CD4-positive, CD25-positive, alpha-beta regulatory T cell (primary cell): Measurements from ENCODE around the gene FBXO9. TPM values are rescaled to one million over a fixed set of nuclear protein-coding genes. Genes with fewer than 3 reads are reported as not detected.
A peak's percentile ranks its signal among the peaks of the same experiment; 100 is the strongest.

Experiments used
- ATAC-seq, 2 donors: fragments of 150-1000 bp; cut with Tn5 transposase; one replicate each; pipeline ENCODE4 v1.10.0; 2021; ENCODE audit warnings: low read depth in 2 of 2, moderate number of reproducible peaks in 2 of 2, moderate library complexity in 1 of 2
- DNase-seq, 3 donors: peaks; one replicate each; pipeline versions ENCODE4 v3.0.0 to v3.0.0-alpha.2; 2012 to 2022; ENCODE audit warnings: mixed read lengths in 1 of 3
- H3K27ac ChIP-seq: one replicate; pipeline ENCODE4 v1.7.0; 2013; ENCODE audit warnings: mild to moderate bottlenecking, low read length; ENCODE audit not compliant: insufficient read depth, poor library complexity, severe bottlenecking
- H3K27me3 ChIP-seq: one replicate; pipeline ENCODE4 v1.7.0; 2013; ENCODE audit warnings: low read length; ENCODE audit not compliant: control insufficient read depth, insufficient read depth
- H3K36me3 ChIP-seq: one replicate; pipeline ENCODE4 v1.7.0; 2013; ENCODE audit warnings: mild to moderate bottlenecking, low read length, moderate library complexity; ENCODE audit not compliant: control insufficient read depth, insufficient read depth
- H3K4me1 ChIP-seq: 2 replicates; pipeline ENCODE4 v1.7.0; 2013; ENCODE audit warnings: mild to moderate bottlenecking, low read length; ENCODE audit not compliant: insufficient read depth, control insufficient read depth, poor library complexity, severe bottlenecking
- H3K4me3 ChIP-seq: one replicate; pipeline ENCODE4 v1.7.0; 2013; ENCODE audit warnings: low read depth, mild to moderate bottlenecking, low read length, moderate library complexity
- H3K9me3 ChIP-seq, 2 experiments: 1 replicate in 1 of 2; 2 replicates in 1 of 2; pipeline ENCODE4 v1.7.0; 2013; ENCODE audit warnings: low read length in 2 of 2, mild to moderate bottlenecking in 1 of 2, moderate library complexity in 1 of 2; ENCODE audit not compliant: control insufficient read depth in 2 of 2
- H3K27ac Mint-ChIP-seq, 3 donors: one replicate each; pipeline ENCODE4 v1.8.0; 2020 to 2022; ENCODE audit warnings: mild to moderate bottlenecking in 3 of 3, mixed read lengths in 3 of 3, moderate library complexity in 2 of 3
- H3K27me3 Mint-ChIP-seq: one replicate; pipeline ENCODE4 v1.8.0; 2022; ENCODE audit warnings: mild to moderate bottlenecking, mixed read lengths
- H3K36me3 Mint-ChIP-seq: one replicate; pipeline ENCODE4 v1.8.0; 2020; ENCODE audit warnings: mixed read lengths
- H3K4me1 Mint-ChIP-seq, 4 donors: one replicate each; pipeline ENCODE4 v1.8.0; 2020 to 2022; ENCODE audit warnings: mixed read lengths in 4 of 4, mild to moderate bottlenecking in 1 of 4
- H3K4me3 Mint-ChIP-seq, 4 donors: one replicate each; pipeline ENCODE4 v1.8.0; 2020 to 2022; ENCODE audit warnings: mild to moderate bottlenecking in 4 of 4, mixed read lengths in 4 of 4, moderate library complexity in 3 of 4
- H3K9me3 Mint-ChIP-seq, 7 donors: one replicate each; pipeline ENCODE4 v1.8.0; 2020 to 2022; ENCODE audit warnings: mixed read lengths in 7 of 7, mild to moderate bottlenecking in 3 of 7, moderate library complexity in 2 of 7
- polyA plus RNA-seq, 4 donors: library from polyadenylated mRNA; unstranded; fragments of 300-500 nt; fragmentation: Illumina TruSeq; gene quantifications; one replicate each; pipeline ENCODE4 v1.2.3, GENCODE V29; 2021
- total RNA-seq: library from RNA; stranded (reverse); gene quantifications from one replicate; pipeline ENCODE4 v1.2.3, GENCODE V29; 2022

FBXO9 gene
- total and polyA plus RNA-seq, 5 donors from 2014 or later = 44.1 to 78.3 (median 44.3) TPM

DNA sequence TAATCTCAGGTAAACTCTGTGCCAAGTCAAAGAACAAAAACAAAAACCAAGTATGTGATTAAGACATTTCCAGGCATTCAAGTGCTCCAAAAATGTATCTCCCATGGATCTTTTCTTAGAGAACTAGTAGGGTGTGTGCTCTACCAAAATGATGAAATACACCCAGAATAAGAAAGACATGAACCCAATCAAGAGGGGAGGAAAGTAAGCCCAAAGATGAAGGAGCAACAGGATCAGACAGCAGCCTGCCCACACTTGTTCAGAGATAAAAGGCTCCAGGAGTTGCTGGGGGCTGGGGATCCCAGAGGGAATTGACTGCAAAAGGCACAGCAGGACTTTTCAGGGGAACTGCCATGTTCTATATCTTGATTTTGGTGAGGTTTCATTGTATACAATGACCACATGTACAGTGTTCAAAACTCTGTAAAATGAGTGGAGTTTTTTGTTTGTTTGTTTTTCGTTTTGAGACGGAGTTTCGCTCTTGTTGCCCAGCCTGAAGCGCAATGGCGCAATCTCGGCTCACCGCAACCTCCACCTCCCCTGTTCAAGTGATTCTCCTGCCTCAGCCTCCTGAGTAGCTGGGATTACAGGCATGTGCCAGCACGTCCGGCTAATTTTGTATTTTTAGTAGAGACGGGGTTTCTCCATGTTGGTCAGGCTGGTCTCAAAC lies 59.1 kb downstream of the FBXO9 start:
- Mint-ChIP-seq H3K27ac (no peak overlapping the region), H3K36me3 (no peaks in the 10 kb centered on the region), H3K27me3 (peaks cover 33% of the 10 kb centered on the region), H3K4me1 (no peaks in the 10 kb centered on the region), H3K4me3 (no peak overlapping the region), H3K9me3 (no peaks in the 10 kb centered on the region)
- Histone ChIP-seq H3K4me3 (no peak overlapping the region), H3K36me3 (no peaks in the 10 kb centered on the region), H3K27ac (no peak overlapping the region), H3K9me3 (no peaks in the 10 kb centered on the region), H3K27me3 (peaks cover 3% of the 10 kb centered on the region), H3K4me1 (no peaks in the 10 kb centered on the region)
- no peak for DNase-seq
- no peak for ATAC-seq

DNA sequence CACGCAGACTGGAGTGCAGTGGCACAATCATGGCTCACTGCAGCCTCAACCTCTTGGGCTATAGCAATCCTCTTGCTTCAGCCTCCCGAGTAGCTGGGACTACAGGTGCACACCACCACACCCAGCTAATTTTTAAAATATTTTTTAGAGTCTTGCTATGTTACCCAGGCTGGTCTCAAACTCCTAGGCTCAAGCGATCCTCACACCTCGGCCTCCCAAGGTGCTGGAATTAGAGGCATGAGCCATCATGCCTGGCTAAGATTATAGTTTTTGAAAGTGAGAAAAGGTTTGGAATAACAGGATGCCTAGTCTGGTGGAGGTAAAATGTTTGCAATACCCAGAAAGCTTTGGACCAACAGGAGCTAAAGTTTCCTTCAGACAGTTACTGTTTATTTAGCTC lies 60.1 kb downstream of the FBXO9 start:
- Histone ChIP-seq H3K4me1 (no peaks in the 10 kb centered on the region), H3K27ac (no peak overlapping the region), H3K4me3 (no peak overlapping the region), H3K27me3 (peaks cover 3% of the 10 kb centered on the region), H3K9me3 (no peaks in the 10 kb centered on the region), H3K36me3 (no peaks in the 10 kb centered on the region)
- no peak overlapping the region for H3K4me3 Mint-ChIP-seq
- no peak overlapping the region for H3K27ac Mint-ChIP-seq
- H3K27me3 Mint-ChIP-seq = peaks cover 26% of the 10 kb centered on the region
- H3K4me1 Mint-ChIP-seq = no peaks in the 10 kb centered on the region
- ATAC-seq (no peak), DNase-seq (no peak)
- H3K9me3 Mint-ChIP-seq = no peaks in the 10 kb centered on the region
- no peaks in the 10 kb centered on the region for H3K36me3 Mint-ChIP-seq

DNA sequence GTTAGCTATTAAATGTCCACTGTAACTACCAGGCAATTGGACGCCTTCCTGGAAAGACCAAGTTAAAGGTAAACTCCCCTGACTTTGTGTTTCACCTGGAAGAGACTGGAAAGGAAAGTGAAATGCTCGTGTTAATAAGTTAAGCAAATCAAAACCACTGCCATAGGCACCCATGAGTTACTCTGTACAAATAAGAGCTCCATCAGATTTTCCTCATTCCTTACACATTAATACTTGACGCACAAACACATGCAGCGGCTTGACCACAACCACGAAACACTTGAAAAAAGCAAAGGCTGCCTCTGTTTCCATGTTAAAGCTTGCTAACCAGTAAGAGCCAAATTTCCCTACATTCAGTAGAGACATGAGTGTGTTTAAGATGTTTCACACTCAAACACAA lies 63.6 kb downstream of the FBXO9 start:
- H3K9me3 Mint-ChIP-seq = no peaks in the 10 kb centered on the region
- no peak overlapping the region for H3K27ac ChIP-seq

DNA sequence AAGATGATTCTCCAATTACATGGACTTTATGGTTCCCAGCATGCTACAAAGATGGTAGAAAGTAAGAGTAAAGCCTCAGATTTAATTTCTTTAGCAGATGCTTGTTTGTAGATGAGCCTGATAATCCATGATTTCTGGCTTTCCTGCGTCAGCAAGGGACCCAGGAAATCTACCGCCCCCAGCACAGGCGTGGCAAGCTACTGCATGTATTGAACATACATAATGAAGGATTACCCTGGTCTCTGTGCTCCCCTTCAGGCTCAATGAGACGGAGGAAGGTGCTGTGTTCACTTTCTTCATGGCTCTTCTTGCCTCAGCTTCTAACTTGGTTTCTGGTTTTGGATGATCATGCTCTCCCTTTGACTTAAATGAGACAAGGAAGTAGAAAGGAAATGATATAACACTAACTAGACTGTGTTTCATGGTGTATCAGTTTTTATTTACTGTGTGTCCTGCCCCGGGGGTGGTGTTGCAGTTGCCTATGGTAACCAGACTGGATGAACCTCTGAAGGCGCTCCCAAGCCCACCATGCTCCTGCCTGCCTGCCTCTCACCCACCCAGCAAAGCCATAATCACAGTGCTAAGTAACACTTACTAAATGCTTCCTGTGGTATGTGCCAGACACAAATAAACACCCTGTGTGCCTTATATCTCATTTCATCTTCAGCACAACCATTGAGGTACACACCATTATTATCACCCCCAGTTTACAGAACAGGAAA lies 65.5 kb downstream of the FBXO9 start:
- H3K27me3 Mint-ChIP-seq = peaks cover 22% of the 10 kb centered on the region
- no peaks in the 10 kb centered on the region for H3K9me3 Mint-ChIP-seq
- Histone ChIP-seq H3K27me3 (peaks cover 3% of the 10 kb centered on the region), H3K9me3 (no peaks in the 10 kb centered on the region), H3K4me1 (no peaks in the 10 kb centered on the region), H3K27ac (no peak overlapping the region), H3K36me3 (no peaks in the 10 kb centered on the region), H3K4me3 (no peak overlapping the region)
- no peaks in the 10 kb centered on the region for H3K36me3 Mint-ChIP-seq
- H3K4me1 Mint-ChIP-seq = no peaks in the 10 kb centered on the region
- H3K4me3 Mint-ChIP-seq = no peak overlapping the region
- ATAC-seq (no peak), DNase-seq (no peak)
- no peak overlapping the region for H3K27ac Mint-ChIP-seq

More for the DNA sequence above, 63.6 kb downstream of the FBXO9 start:
- no peaks in the 10 kb centered on the region for H3K4me1 Mint-ChIP-seq
- no peak overlapping the region for H3K4me3 Mint-ChIP-seq
- H3K27me3 Mint-ChIP-seq = peaks cover 21% of the 10 kb centered on the region
- no peak overlapping the region for H3K27ac Mint-ChIP-seq
- H3K4me3 ChIP-seq = no peak overlapping the region
- H3K27me3 ChIP-seq = peaks cover 3% of the 10 kb centered on the region
- ATAC-seq = no peak
- H3K36me3 Mint-ChIP-seq = no peaks in the 10 kb centered on the region
- H3K36me3 ChIP-seq = no peaks in the 10 kb centered on the region
- no peaks in the 10 kb centered on the region for H3K9me3 ChIP-seq
- no peaks in the 10 kb centered on the region for H3K4me1 ChIP-seq
- DNase-seq = no peak

DNA sequence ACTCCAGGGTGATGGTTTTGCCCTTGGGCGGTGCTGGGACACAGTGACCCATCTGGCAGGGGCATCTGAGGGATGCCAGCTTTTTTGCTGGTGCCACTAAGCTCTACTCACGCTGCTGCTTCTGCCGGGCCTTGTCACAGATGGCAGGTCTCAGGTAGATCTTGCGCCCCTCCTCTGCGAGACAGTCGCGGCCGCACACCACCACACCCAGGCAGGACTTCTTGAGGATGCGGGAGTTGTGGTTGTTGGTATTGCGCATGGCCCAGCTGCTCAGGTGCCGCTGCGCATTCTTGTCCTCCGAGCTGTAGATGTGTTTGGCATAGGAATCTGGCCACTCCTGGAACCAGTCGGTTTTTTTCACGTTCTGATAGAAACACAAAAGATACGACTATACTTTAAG lies 68.8 kb downstream of the FBXO9 start:
- no peak overlapping the region for H3K27ac Mint-ChIP-seq
- H3K4me3 Mint-ChIP-seq = no peak overlapping the region
- peaks cover 24% of the 10 kb centered on the region for H3K27me3 Mint-ChIP-seq

DNA sequence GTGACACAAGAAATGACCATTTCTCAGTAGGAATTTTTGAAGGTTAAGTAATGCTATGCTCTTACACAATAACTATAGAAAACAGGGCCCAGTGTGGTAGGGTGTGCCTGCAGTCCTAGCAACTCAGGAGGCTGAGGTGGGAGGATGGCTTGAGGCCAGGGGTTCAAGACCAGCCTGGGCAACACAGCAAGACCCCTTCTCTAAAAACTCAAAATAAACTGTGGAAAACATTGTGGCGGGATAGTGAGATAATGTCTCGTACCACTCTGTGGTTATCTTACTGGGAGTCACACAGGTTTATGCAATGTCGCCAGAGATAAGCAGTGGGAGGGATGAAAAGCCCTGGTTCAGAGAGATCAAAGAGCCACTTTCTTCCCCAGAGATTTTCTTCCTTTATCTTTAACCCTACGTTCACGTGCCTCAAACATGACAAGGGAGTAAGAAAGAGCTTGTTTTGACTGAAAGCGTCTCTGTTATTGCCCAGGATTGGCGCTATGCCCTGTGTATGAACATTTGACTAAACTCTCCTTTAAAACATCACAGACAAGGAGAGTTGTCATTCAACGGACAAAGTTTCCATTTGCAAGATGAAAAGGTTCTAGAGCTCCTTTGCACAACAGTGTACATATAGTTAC lies 69.5 kb downstream of the FBXO9 start:
- H3K9me3 ChIP-seq = no peaks in the 10 kb centered on the region
- ATAC-seq (no peak), DNase-seq (peak in 1 of 3 donors; percentile 10)
- Mint-ChIP-seq H3K9me3 (peaks cover 0 to 4% (median 0%) of the 10 kb centered on the region in 7 donors), H3K4me1 (no peaks in the 10 kb centered on the region), H3K27ac (peak overlapping the region in 1 of 3 donors; percentile 38), H3K36me3 (no peaks in the 10 kb centered on the region), H3K4me3 (no peak overlapping the region), H3K27me3 (peaks cover 24% of the 10 kb centered on the region)
- no peaks in the 10 kb centered on the region for H3K4me1 ChIP-seq
- no peaks in the 10 kb centered on the region for H3K36me3 ChIP-seq
- H3K4me3 ChIP-seq = no peak overlapping the region
- no peaks in the 10 kb centered on the region for H3K27me3 ChIP-seq
- no peak overlapping the region for H3K27ac ChIP-seq

More for the DNA sequence above, 68.8 kb downstream of the FBXO9 start:
- H3K27me3 ChIP-seq = no peaks in the 10 kb centered on the region
- H3K4me3 ChIP-seq = no peak overlapping the region
- no peaks in the 10 kb centered on the region for H3K36me3 ChIP-seq
- DNase-seq (no peak), ATAC-seq (no peak)
- no peaks in the 10 kb centered on the region for H3K36me3 Mint-ChIP-seq
- peaks cover 0 to 4% (median 0%) of the 10 kb centered on the region in 7 donors for H3K9me3 Mint-ChIP-seq
- no peak overlapping the region for H3K27ac ChIP-seq
- no peaks in the 10 kb centered on the region for H3K4me1 Mint-ChIP-seq
- no peaks in the 10 kb centered on the region for H3K9me3 ChIP-seq
- no peaks in the 10 kb centered on the region for H3K4me1 ChIP-seq

DNA sequence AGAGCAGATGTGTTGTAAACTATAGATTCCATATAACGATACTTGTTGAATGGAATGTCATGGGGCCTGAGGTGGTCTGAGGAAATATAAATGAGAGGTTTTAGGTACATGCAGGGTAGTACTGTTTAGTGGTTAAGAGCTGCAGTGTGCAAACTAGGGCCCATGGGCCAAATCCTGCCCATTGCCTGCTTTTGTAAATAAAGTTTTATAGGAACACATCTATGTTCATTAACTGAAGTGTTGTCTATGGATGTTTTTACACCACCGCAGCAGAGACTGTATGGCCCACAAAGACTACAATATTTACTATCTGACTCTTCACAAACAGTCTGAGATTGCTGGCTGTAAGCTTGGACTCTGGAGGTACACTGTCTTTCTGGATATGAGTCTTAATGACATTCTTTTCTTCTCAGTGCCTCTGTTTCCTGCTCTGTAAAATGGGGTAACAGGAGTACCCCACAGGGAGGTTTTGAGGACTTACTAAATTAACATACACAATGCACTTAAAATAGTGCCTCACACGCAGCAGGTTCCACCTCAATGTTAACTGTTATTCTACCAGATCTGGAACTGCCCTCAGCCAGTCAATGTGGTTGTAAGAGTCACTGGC lies 70.9 kb downstream of the FBXO9 start:
- DNase-seq (no peak), ATAC-seq (no peak)
- Mint-ChIP-seq H3K27ac (no peak overlapping the region), H3K9me3 (peaks cover 0 to 4% (median 0%) of the 10 kb centered on the region in 7 donors), H3K36me3 (no peaks in the 10 kb centered on the region), H3K27me3 (peaks cover 32% of the 10 kb centered on the region), H3K4me3 (no peak overlapping the region), H3K4me1 (no peaks in the 10 kb centered on the region)
- no peaks in the 10 kb centered on the region for H3K4me1 ChIP-seq
- H3K27me3 ChIP-seq = no peaks in the 10 kb centered on the region
- no peak overlapping the region for H3K27ac ChIP-seq
- no peak overlapping the region for H3K4me3 ChIP-seq
- H3K36me3 ChIP-seq = no peaks in the 10 kb centered on the region
- H3K9me3 ChIP-seq = no peaks in the 10 kb centered on the region
